Transverse colon (tissue), 4 donors: Measurements from ENCODE around the gene WNT9A.

ENCODE experiments used
- POLR2A ChIP-seq: fragments of 450-650 bp; IDR thresholded peaks from one replicate; pipeline ENCODE4 v1.6.1; 2016; ENCODE audit warnings: antibody characterized with exemption, mild to moderate bottlenecking, moderate library complexity
- POLR2AphosphoS5 ChIP-seq, 3 donors: sonication (generic); formaldehyde crosslinking; IDR thresholded peaks; one replicate each; pipeline ENCODE4 v1.6.1; 2016; ENCODE audit warnings: antibody characterized with exemption in 3 of 3
- TF ChIP-seq, protein P1 (sequence below), 5 experiments: fragments of 200-600 bp in 3 of 5; fragments of 450-650 bp in 2 of 5; sonication (generic) in 3 of 5; IDR thresholded peaks; 1 replicate in 2 of 5; 2 replicates in 3 of 5; pipeline ENCODE4 v1.5.1; 2016 to 2017; ENCODE audit warnings: antibody characterized with exemption in 5 of 5, inconsistent platforms in 3 of 5, mild to moderate bottlenecking in 2 of 5, moderate library complexity in 1 of 5

GRCh38 chr1:227896710-227897655 lies 50.7 kb downstream of the WNT9A start:
- TF ChIP-seq, protein P1, sequence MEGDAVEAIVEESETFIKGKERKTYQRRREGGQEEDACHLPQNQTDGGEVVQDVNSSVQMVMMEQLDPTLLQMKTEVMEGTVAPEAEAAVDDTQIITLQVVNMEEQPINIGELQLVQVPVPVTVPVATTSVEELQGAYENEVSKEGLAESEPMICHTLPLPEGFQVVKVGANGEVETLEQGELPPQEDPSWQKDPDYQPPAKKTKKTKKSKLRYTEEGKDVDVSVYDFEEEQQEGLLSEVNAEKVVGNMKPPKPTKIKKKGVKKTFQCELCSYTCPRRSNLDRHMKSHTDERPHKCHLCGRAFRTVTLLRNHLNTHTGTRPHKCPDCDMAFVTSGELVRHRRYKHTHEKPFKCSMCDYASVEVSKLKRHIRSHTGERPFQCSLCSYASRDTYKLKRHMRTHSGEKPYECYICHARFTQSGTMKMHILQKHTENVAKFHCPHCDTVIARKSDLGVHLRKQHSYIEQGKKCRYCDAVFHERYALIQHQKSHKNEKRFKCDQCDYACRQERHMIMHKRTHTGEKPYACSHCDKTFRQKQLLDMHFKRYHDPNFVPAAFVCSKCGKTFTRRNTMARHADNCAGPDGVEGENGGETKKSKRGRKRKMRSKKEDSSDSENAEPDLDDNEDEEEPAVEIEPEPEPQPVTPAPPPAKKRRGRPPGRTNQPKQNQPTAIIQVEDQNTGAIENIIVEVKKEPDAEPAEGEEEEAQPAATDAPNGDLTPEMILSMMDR (IDR thresholded peaks at IDR 0.05), result no peak
- no peak for TF ChIP-seq POLR2A
- TF ChIP-seq POLR2AphosphoS5 (IDR thresholded peaks at IDR 0.05), result no peak
